HUES48 (cell line): ENCODE measurements around the gene C10orf67.

Source experiments
- H3K27ac ChIP-seq: one replicate; pipeline ENCODE4 v1.7.0; 2013; ENCODE audit warnings: low read depth, low read length, inconsistent platforms
- H3K27me3 ChIP-seq: 2 replicates; pipeline ENCODE4 v1.6.1; 2013; ENCODE audit warnings: mild to moderate bottlenecking, low read length; ENCODE audit not compliant: control insufficient read depth, insufficient read depth
- H3K36me3 ChIP-seq: 2 replicates; pipeline ENCODE4 v1.6.1; 2013; ENCODE audit warnings: low read length; ENCODE audit not compliant: control insufficient read depth, insufficient read depth
- H3K4me1 ChIP-seq: 2 replicates; pipeline ENCODE4 v1.6.1; 2013; ENCODE audit warnings: mild to moderate bottlenecking, low read length; ENCODE audit not compliant: control insufficient read depth, insufficient read depth
- H3K4me3 ChIP-seq: 2 replicates; pipeline ENCODE4 v1.5.1; 2013; ENCODE audit warnings: mild to moderate bottlenecking, low read depth, low read length
- H3K9ac ChIP-seq: 2 replicates; pipeline ENCODE4 v1.6.1; 2013; ENCODE audit warnings: mild to moderate bottlenecking, low read depth, low read length, moderate library complexity
- H3K9me3 ChIP-seq: 2 replicates; pipeline ENCODE4 v1.6.1; 2013; ENCODE audit warnings: low read length; ENCODE audit not compliant: control insufficient read depth, insufficient read depth

C10orf67 gene

DNA sequence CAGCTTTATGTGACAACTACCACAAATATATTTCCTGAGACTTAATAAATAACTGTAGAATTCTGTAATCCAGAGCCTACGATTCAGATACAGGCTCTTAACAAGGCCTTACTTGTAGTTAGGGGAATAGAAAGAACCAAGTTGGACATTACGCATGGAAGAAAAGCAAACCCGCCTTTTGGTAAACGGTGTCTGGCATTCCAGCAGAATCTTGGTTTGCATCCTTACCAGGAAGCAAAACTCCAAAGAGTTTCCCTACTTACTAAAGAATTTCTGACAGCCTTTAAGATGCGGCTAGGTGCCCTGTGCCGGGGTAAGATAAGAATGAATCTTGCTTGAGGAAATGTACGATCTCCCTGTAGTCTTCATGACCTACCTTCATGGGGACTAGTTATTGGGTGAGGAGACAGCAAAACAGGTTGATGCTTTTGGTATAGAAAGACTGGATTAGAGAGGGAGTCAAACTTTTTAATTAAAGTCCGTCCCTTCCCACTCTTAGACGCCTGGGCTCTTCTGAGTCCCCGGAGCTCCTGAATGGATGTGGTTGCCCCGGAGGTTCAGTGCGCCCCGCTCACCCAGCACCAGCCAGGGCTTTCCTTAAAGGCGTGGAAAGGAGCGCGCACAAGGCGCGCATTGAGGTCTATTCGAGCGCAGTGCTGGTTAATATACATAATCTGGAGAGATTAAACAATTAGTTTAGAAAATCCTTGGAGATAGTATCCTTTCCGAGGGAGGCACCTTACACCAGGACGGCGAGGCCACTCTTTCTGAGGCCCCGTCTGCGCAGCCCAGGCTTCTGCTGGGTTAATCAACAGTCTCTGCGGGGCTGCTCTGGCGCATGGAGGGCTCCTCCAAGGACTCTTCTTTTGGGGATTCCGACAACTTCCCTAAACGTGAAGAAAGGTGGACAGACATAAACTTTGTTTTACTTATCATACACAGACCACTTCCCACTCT lies 140.9 kb downstream of the C10orf67 start:
- no peaks in the 10 kb centered on the region for H3K9me3 ChIP-seq
- H3K9ac ChIP-seq, result no peak overlapping the region
- H3K4me1 ChIP-seq, result peaks cover 33% of the 10 kb centered on the region
- no peak overlapping the region for H3K27ac ChIP-seq
- peaks cover 80% of the 10 kb centered on the region for H3K27me3 ChIP-seq
- H3K36me3 ChIP-seq, result no peaks in the 10 kb centered on the region
- no peak overlapping the region for H3K4me3 ChIP-seq

DNA sequence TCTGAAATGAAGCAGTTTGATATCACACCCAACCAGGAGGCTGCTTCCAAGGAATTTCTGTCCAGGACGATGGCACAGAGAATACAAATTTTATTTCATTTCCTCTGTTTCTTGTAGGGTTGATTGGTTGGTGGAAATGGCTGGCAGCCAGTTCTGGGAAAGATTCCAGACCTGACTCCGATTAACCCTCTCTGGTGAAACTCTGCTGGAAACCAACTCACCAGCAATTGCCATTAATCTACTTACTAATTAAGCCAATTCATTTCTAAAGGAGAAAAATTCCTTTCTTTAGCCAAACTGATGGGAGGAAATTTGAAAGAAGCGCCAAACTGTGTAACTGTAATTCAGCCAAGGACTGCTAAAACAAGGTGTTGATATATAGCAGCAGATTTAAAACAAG lies 141.8 kb downstream of the C10orf67 start:
- no peak overlapping the region for H3K9ac ChIP-seq
- no peaks in the 10 kb centered on the region for H3K36me3 ChIP-seq
- H3K9me3 ChIP-seq, result no peaks in the 10 kb centered on the region
- H3K4me3 ChIP-seq, result no peak overlapping the region
- H3K27ac ChIP-seq, result no peak overlapping the region
- peaks cover 88% of the 10 kb centered on the region for H3K27me3 ChIP-seq
- peaks cover 33% of the 10 kb centered on the region for H3K4me1 ChIP-seq

DNA sequence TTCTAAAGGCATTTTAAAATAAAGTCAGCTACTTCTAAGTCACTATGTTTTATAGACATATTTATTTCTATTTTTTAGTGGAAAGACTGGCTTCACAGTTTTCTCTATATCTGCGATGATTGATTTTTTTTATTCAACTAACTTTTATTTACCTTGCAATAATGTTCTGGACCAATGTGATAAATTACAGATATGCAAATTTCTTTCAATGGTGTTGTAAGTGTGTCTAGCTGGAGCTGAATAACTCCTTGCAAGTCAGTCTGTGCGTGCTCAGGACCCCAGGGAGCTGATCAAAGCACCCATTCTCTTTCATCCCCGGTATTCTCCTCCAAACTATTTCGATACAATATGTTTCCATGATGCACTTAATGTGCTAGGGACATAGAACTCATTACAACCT lies 142.8 kb downstream of the C10orf67 start:
- Histone ChIP-seq H3K27me3 (peaks cover 98% of the 10 kb centered on the region), H3K4me3 (no peak overlapping the region), H3K9me3 (no peaks in the 10 kb centered on the region), H3K4me1 (peaks cover 33% of the 10 kb centered on the region), H3K27ac (no peak overlapping the region), H3K36me3 (no peaks in the 10 kb centered on the region), H3K9ac (no peak overlapping the region)

DNA sequence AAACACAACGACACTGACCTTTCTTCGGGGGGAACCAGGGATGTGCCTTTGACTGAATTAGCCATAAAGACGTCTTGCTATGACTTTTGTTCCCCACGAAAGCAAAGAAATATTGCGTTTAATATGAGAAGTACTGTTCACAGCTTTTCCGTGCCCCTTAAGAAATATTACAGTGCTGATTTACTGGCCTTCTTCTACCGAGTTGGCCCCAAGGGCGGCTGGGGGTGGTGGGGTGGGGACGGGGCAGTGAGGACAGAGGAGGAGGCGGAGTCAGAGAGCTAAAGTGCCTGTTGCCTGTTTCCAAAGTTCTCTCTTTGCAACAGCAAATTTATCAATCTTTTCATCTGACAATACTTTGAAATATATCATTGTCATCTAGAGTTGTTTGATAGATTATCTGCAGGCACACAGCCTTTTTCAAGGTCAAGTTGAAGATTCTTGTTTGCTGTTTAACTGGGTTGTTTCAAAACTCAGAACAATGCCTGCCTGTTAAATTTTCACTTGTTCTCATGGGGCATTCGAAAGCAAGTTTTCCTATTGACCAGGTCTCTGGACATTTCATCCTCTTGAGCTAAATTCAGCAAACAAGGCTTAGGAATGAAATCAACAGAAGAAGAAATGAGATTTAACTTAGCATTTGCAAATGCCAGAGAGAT lies 143.5 kb downstream of the C10orf67 start:
- Histone ChIP-seq H3K9ac (no peak overlapping the region), H3K4me1 (peaks cover 33% of the 10 kb centered on the region), H3K4me3 (no peak overlapping the region), H3K27me3 (peaks cover 100% of the 10 kb centered on the region), H3K36me3 (no peaks in the 10 kb centered on the region), H3K27ac (no peak overlapping the region), H3K9me3 (no peaks in the 10 kb centered on the region)

DNA sequence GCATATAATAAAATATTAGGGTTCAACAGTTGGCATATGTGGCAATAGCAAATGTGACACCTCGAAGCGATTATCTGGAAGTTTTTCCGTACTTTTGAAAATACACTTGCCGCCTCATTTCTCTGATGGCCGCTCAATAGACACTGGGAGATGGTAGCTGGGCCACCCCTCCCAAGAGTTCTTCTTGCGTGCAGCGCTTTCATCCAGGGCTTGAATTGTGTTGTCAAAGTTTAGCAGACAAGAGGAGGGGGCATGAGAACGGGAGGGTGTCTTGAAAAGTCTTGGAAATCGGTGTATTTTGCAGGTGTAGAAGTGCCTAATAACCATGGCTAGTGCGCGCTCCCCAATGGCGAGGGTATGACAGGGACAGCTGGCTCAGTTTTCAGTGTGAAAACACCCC lies 144.0 kb downstream of the C10orf67 start:
- no peaks in the 10 kb centered on the region for H3K36me3 ChIP-seq
- H3K27me3 ChIP-seq, result peaks cover 100% of the 10 kb centered on the region
- no peak overlapping the region for H3K27ac ChIP-seq
- peaks cover 37% of the 10 kb centered on the region for H3K4me1 ChIP-seq
- no peaks in the 10 kb centered on the region for H3K9me3 ChIP-seq
- H3K9ac ChIP-seq, result no peak overlapping the region
- no peak overlapping the region for H3K4me3 ChIP-seq

DNA sequence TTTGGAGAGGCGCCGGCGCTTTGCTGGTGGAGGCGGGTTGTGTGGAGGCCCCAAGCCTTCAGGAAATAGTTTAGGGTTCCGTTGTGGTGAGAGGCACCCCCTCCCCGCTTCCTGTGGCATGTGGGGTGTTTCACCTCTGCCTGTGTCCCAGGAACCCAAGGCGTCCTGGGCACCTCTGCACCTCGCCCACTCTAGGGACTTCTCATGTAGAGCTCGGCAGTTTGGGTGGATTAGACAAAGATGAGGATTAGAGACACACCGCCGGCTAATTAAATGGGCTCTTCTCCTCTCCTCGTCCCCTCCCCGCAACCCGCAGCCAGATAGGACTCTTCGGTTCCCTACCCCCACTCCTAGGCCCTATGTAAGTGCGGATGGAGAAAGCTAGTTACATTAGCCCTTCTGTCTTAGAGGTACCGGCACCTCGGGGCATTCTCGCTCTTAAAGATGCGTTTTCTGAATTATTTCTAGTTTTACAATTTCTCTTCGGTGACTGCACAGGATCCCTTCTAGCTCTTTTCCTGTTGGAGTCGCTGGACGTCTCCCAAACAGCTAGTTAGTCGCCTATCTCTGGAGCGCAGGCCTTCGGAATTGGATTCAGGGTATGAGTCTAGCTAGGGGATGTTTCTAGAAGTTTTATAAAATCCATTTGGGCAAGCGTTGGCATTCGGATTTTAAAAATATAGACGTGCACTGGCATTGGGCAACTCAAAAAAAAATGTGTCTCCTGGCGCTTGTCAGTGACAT lies 144.7 kb downstream of the C10orf67 start:
- Histone ChIP-seq H3K27me3 (peaks cover 100% of the 10 kb centered on the region), H3K4me3 (peak overlapping the region; percentile 60), H3K9me3 (no peaks in the 10 kb centered on the region), H3K36me3 (no peaks in the 10 kb centered on the region), H3K9ac (no peak overlapping the region), H3K4me1 (peaks cover 40% of the 10 kb centered on the region), H3K27ac (no peak overlapping the region)

DNA sequence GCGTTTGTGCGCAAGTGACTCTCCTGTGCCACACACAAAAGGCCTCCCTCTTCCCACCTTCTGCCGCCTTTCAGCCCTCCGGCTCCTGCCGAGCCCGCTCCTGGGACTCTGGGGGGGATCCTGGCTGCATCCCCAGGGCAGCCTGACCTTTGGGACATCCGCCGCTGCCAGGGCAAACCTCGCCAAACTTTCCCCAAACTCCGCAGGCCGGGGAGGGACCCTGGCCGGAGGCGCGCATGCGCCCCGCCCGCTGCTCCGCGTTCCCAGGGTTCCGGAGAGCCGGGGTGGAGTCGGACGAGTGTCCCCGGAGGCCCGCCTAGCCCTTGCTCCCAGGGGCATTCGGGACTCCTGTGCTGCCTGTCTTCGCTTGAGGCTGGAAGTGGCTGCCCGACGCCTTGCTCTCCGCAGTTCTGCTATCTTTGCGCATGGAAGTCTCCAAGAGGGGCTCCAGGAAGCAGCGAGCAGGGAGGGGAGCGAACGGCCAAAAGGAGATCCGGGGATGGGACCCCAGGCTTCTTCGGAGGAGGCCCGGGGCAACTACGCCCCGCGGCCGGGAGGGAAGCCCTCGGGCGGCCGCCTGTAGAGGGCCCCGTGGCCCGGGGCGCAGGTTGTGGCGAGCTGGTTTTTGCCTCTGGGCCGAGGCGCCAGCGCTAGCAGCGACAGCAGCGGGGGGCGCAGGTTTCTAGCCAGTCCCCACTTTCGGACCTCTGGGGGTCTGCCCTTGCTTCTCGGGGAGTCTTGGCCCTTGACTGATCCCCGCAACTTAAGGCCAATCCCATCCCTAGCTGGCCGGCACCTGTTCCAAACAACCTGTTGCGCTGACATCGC lies 145.4 kb downstream of the C10orf67 start:
- H3K4me3 ChIP-seq, result peak overlapping the region; percentile 60

DNA sequence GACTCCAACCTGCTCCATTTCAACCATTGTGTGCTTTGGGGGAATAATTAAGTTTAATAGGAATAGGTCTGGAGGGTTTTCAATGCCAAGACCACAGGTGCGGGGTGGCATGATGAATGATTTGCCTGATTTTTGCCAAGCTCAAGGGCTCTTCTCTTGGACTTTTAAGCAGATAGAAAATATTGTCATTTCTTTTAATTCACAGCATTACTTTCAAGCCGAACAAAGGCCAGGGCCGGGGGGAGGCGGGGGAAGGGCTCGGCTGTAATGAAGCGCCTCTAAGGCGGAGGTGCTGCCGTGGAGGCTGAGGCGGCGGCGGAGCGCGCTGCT lies 146.0 kb downstream of the C10orf67 start:
- no peaks in the 10 kb centered on the region for H3K36me3 ChIP-seq
- H3K9me3 ChIP-seq, result no peaks in the 10 kb centered on the region
- peaks cover 100% of the 10 kb centered on the region for H3K27me3 ChIP-seq
- H3K4me3 ChIP-seq, result peak overlapping the region; percentile 60
- H3K4me1 ChIP-seq, result peaks cover 28% of the 10 kb centered on the region
- no peak overlapping the region for H3K27ac ChIP-seq
- no peak overlapping the region for H3K9ac ChIP-seq

More for the DNA sequence above, 145.4 kb downstream of the C10orf67 start:
- no peaks in the 10 kb centered on the region for H3K9me3 ChIP-seq
- H3K27ac ChIP-seq, result no peak overlapping the region
- H3K9ac ChIP-seq, result no peak overlapping the region
- peaks cover 34% of the 10 kb centered on the region for H3K4me1 ChIP-seq
- H3K36me3 ChIP-seq, result no peaks in the 10 kb centered on the region
- H3K27me3 ChIP-seq, result peaks cover 100% of the 10 kb centered on the region

DNA sequence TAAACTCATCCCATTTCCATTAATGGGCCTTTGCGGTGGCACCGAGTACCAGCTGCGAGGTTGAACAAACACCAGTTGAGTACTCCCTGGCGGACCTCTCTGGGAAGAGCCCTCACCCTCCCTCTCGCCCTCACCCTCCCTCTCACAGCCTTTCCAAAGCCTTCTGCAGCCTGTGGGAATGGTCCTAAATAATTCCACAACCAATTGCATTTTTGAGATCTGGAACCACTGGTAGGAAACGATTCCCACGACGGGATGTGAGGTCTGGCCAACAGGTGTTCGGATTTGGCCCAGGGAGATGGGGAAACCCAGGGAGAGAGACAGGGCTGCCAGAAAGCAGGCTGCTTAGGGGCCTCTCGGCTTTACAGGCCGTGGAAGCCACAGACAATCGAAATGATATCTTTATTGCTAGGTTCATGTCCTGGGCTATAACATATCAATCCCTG lies 147.2 kb downstream of the C10orf67 start:
- no peaks in the 10 kb centered on the region for H3K9me3 ChIP-seq
- no peak overlapping the region for H3K9ac ChIP-seq
- H3K4me3 ChIP-seq, result no peak overlapping the region
- H3K36me3 ChIP-seq, result no peaks in the 10 kb centered on the region
- peaks cover 99% of the 10 kb centered on the region for H3K27me3 ChIP-seq
- no peak overlapping the region for H3K27ac ChIP-seq
- H3K4me1 ChIP-seq, result peaks cover 28% of the 10 kb centered on the region

DNA sequence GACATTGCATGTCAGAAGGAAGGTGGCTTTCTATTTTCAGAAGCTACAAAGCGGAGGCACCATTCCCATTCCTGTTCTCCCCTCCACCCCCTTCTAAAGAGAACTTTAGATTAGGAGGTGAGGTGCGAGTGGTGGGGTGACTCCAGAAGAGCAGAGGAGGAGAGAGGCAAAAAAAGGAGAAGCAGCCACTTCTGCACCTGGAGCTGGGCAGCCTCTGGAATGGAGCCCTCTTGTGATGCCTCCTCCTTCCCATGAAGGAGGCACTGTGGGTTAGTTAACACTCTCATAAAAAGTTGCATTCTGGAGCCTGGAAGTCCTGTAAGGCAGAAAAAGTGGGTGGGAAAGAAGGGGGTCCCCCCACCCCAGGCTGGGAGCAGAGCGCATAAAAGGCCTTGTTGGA lies 147.7 kb downstream of the C10orf67 start:
- no peak overlapping the region for H3K9ac ChIP-seq
- H3K4me1 ChIP-seq, result peaks cover 25% of the 10 kb centered on the region
- no peaks in the 10 kb centered on the region for H3K9me3 ChIP-seq
- no peak overlapping the region for H3K27ac ChIP-seq
- H3K27me3 ChIP-seq, result peaks cover 99% of the 10 kb centered on the region
- no peaks in the 10 kb centered on the region for H3K36me3 ChIP-seq
- no peak overlapping the region for H3K4me3 ChIP-seq
